ENCODE data around the gene KRT15. TPM values are rescaled to one million over a fixed set of nuclear protein-coding genes. Genes with fewer than 3 reads are reported as not detected.

The KRT15 gene
- total and polyA plus RNA-seq, 2 of the 8 experiments (the other 6 are each of a cell fraction or from before 2014, with no cell fraction given) = 0.11 to 0.13 TPM

- TF ChIP-seq CHD7 (IDR thresholded peaks at IDR 0.05; ENCODE audit: insufficient replicate concordance, low read length) (no peak), ASH2L (IDR thresholded peaks at IDR 0.05; ENCODE audit: low read length) (no peak), SAP30 (IDR thresholded peaks at IDR 0.05; ENCODE audit: insufficient read depth, insufficient replicate concordance, low read length) (no peak), YY1 (IDR thresholded peaks at IDR 0.05; ENCODE audit: low read depth, low read length) (no peak), CTBP2 (IDR thresholded peaks at IDR 0.05; ENCODE audit: borderline replicate concordance, insufficient read depth, insufficient read length, low read length) (no peak), SP4 (IDR thresholded peaks at IDR 0.05; ENCODE audit: low read length) (no peak), USF2 (IDR thresholded peaks at IDR 0.05; ENCODE audit: low read length) (no peak)
Measured at GRCh38 chr17:41524261-41524660, 5.6 kb upstream of the KRT15 start (continued).
